GM18517 (cell line): Measurements from ENCODE around the gene PSTPIP1.

ENCODE experiments used
- ATAC-seq: cut with Tn5 transposase; IDR thresholded peaks from one replicate; pipeline ENCODE4 v1.9.1; 2021; ENCODE audit warnings: mild to moderate bottlenecking, moderate library complexity; ENCODE audit not compliant: unreplicated experiment

PSTPIP1 gene

DNA sequence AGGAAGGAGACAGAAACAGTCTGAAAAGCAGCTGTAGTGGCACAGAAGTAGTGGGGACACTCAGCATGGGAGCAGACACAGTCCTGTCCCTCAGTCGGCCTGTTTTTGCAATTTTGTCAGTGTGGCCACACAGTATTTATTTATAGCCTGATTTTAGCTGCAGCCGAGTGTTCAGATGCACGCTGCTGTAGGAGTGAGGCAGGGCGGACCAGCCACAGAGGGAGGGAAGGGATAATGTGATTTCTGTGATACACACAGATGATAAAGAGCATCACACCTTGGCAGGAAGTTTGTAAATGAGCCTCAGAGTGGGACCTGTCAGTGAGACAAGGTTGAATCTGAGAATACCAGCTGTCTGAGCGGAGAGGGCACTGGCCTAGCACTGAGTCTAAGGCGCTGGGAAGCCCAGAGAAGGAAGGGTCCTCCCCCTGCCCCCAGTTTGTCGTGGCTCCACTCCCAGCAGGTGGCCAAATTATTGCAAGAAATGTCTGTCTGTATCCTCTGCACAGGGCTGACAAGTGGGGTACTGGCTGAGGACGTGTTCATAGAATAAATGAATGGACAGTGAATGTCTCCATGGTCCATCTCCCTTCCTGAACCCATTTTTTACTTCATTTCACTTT is 3.8 kb downstream of the PSTPIP1 start:
- no peak for ATAC-seq

DNA sequence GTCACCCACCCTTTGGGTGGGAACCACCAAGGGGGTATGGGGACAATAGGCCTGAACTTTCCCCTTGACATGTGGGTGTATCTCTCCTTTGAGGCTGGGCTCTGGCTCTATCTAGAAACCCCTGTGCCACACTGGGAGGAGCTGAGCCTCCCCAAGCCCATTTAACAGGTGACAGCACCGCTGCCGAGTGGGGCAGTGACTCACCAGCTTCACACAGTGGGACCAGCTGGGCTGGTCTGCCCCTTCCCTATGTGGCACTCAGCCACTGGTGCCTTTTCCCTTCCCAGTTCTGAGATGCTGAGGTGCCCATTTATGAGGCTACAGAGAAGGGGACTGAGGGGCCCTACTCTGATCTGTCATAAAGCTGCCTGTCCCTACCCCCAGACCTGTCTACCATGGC is 5.1 kb downstream of the PSTPIP1 start:
- no peak for ATAC-seq

DNA sequence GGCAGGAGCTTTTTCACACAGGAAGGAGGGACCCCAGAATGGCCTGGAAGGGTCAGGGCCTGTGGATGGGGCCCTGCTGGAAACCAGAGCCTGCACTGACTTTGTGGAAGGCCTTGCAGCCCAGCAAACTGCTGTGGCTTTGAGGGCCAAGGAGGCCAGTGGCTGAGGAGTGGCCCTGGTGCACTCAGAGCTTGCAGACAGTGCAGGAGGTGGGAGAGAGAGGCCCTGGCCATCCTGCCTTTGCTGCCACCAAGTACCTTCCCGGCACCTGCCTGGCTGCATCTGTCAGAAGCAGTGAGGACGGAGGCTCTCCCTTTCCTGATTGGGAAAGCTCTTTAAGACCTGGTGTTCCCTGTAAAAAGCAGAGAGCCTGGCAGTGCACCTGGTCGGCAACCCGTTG is 6.4 kb downstream of the PSTPIP1 start:
- ATAC-seq, result no peak

DNA sequence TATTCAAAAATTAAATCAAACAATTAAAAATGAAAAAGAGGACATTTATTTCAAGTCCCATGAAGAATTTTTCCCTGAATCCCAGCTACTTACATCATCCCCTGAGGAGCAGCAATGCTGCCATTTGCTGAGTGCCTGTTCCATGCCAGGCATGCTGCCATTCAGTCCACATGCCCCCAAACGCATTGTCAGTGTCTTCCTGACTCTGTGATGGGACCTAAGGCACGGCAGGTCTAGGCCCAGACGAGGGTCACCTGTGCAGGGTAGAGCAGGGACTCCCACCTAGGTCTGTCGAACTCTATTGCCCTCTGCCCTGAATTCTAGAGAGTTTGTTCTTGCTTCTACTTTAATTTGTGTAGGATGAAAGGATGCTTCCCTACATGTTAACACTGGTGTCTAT is 7.0 kb downstream of the PSTPIP1 start:
- no peak for ATAC-seq

DNA sequence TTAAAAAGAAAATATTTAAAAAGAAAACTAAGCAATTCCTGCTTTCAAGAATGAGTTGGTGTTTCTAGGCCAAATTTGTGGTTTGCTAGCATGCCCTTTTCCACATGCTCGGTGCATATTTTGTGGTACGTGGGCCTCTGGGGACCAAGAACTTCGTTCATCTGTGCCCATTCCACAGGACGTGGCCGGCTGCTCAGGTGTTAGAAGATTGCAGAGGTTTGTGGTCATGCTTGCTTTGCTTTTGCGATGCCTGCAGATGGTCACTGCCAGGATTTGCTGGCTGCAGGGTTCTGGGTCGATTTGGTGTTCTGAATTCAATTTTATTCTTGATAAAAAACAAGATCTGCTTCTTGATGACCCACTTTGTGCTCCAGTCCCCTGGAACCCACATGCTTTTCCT is 7.5 kb downstream of the PSTPIP1 start:
- no peak for ATAC-seq

DNA sequence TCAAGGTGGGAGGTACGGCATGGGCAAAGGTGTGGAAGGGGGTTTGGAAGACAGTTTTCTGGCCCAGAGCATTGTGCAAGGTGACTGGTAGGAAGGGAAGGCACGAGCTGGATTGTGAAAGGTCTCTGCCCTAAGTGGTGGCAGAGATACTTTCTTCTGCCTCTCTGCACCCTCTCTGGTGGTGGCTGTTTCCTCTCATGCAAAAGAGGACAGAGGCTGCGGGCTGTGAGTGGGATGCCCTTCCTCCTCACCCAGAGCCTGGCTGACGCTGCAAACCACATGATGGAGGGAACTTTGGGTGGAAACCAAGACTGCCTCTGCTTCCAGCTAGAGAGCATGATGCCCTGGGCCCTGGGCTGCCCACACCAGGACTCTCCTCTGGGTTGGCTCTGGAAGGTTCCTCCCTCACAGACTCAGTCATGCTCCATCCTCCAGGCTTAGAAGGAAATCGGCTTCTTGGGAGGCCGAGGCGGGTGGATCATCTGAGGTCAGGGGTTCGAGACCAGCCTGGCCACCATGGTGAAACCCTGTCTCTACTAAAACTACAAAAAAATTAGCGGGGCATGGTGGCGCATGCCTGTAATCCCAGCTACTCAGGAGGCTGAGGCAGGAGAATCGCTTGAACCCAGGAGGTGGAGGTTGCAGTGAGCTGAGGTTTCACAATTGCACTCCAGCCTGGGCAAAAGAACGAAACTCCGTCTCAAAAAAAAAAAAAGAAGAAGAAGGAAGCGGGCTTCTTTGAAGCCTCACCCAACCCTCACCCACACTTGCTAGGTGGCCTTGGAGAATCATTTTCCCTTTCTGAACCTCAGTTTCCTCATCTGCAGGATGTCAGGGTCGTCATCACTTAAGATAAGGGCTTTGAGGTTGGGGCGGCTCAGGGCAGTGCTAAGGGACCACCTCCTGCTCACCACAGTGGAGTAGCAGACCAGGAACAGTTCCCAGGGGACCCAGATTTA is 8.3 kb downstream of the PSTPIP1 start:
- ATAC-seq, result peak; percentile 72

DNA sequence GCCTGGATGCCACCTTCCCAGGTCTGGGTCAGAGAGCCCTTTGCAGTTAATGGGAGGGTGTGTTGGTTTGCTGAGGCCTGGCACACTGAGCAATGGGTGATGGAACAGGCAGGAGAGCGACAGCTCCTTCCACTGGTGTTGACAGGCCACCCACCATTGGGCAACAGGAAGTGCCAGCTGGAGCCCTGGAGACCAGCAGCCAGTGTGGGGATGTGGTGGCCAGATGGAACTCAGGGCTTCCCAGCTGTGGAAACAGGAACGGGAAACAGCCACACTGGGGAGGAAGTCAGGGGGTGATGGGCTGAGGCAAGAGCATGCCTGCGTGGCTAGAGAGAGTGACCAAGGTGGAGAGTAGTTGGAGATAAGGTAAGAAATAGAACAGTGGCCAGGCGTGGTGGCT is 9.3 kb downstream of the PSTPIP1 start:
- ATAC-seq, result no peak

DNA sequence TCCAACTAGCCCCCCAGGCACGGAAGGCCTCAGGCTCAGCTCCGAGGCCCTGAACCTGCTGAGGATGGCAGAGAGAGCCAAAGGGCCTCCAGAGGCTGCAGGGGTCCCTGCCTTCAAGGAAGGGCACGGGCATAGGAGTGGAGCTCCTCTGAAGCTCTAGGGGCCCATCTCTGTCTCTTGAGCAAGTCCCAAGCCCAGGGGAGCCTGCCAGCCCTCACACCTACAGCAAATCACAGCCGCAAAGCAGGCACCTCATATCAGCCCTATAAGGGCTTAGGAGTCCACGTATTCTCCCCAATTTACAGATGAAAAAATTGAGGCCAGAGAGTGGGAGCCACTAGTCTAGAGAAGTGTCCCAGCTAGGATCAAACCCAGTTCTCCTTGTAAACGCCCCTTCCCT is 14.2 kb downstream of the PSTPIP1 start:
- no peak for ATAC-seq

DNA sequence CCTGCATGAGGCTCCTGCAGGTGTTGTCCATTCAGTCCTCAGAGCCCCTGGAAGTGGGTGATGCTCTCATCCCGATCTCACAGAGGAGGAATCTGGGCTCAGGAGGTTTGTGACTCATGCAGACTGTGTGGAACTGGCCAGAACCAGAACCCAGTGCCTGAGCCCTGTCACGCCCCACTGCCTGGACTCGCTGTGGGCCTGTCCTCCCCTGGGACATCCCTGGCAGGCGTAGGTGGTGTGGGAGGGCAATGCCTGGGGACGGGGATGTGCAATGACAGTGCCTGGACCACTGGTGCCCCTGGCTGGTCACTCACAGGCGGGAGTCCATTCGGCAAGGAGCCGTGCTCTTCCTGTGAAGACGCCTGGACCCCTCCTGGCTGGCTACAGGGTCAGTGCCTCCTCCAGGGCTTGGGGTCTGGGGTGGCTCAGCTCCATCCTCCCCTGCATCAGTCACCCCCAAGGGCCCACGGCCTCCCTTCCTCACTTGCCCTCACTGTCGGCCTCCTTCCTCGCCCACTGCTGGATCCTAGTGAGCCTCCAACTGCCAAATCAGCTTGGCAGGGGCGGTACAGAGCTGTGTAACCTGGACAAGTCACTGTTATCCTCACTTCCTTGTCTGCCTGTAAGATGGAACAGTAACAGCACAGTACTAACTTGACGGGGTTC is 14.9 kb downstream of the PSTPIP1 start:
- ATAC-seq, result no peak

DNA sequence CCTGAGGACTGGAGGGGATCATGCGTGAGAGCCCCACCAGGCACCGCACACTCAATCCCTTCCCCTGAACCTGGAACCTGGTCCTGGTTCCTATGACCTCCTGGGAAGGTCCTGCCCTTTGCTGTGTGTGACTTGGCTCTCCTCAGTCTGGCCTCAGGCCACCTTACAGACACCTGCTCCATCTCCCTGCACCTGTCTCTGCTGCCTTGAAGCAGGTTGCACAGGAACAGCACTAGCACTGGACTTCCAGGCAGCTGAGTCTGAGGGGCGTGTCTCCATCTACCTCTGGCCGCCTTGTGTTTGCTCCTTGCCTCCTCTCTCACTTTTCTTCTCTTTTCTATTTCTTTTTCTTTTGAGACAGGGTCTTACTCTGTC is 15.4 kb downstream of the PSTPIP1 start:
- no peak for ATAC-seq

DNA sequence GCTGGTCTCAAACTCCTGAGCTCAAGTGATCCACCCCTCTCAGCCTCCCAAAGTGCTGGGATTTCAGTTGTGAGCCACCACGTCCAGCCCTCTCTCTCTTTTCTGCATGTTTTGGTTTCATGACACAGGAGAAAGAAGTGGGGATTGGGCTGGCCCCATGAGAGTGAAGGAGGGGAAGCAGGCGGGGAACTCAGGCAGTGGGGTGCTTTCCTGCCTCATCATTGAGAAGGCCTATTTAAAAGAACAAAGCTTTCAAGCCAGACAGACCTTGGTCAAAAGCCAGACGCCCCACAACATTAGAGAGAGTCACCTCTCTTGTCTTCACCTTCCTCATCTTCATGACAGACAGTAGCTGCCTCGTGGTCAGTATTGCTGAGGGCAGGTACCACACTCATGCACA is 15.9 kb downstream of the PSTPIP1 start:
- no peak for ATAC-seq

DNA sequence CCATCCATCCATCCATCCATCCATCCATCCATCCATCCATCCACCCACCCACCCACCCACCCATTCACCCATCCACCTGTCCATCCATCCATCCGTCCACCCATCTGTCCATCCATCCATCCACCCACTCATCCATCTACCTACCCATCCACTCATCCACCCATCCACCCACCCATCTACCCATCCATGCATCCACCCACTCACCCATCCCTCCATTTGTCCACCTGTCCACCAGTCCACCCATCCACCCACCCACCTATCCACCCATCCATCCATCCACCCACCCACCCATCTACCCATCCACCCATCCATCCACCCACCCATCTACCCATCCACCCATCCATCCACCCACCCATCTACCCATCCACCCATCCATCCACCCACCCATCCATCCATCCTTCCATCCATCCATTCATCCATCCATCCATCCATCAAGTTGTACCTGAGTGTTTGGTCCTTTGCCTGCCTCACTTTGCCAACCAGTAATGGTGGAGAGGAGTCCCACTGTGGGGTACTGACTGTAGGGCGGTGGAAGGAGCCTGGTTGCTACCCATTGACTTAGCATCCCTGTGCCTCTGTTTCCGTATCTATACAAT is 17.3 kb downstream of the PSTPIP1 start:
- no peak for ATAC-seq

DNA sequence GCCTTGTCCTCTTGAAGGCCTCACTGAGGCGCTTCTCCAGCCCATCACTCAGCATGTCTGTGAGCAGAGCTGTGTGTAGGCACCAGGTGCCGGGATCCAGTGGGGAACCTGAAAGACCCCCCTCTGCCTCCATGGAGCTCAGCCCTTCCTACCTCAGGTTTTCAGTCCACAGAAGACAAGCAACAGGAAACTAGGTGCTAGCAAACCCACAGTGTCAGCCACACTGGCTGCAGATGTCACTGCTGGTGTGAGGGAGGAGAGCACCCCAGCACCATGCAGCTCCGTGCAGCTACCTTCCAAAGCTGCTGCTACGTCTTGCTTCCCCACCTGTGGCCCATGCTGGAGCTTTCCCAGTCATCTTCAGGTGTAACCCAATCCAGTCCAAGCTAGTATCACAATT is 17.9 kb downstream of the PSTPIP1 start:
- no peak for ATAC-seq

DNA sequence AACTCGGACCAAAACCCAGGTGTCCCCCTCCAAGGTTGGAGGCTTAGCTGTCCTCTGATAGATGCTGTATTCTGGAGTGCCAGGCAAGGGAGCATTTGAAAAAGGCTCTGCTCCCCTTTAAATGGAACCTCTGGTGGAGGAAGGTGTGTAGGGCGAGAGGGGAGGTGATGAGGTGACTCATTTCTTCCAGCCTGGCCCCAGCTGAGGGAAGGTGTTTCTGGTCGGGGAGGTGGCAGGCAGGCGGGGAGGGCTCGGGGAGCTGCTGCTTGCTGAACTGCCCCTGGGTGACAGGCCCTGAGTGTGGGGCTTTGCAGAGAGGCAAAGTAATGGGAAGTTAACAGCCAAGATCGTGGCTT is 18.8 kb downstream of the PSTPIP1 start:
- no peak for ATAC-seq

DNA sequence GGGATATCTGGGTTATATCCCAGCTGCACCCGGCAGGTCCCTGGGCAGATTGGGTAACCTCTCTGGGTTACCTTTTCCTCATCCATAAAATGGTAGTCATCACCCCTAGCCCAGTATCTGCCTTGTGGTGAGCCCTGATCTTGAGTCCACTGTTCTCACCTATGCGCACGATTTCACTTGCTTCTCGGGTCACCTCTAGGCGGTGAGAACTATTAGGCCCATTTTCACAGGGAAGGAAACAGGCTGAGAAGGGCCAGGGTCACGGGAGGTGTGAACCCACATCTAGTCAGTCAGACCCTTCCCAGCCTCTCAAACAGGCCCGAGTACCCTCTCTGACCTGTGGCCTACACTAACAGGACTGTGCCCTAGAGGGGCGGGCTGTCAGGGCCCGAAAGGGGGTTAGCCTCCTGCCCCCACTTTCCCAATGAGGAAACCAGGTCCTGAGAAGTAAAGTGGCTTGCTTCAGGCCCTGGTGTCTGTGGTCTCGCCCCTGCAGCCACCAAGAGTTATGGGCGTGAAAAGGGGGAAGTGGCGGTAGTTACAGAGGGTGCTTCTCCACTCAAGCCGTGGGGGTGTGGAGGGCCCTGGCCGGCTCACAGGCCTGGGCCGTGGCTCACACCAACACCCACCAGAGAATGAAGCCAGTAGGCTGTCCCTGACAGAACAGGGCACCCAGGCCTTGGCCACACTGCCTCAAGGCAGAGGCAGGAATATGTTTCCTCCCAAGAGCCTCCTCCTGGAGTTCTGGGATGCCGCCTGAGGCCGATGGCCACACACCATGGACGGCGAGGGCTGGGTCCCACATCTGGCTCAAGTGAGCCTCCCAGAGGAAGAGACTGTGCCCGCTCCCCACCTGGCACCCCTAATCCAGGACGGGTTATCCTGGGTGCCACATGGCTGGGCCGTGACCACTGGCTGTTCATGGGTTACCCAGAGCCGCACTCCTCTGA is 19.5 kb downstream of the PSTPIP1 start:
- ATAC-seq, result no peak

DNA sequence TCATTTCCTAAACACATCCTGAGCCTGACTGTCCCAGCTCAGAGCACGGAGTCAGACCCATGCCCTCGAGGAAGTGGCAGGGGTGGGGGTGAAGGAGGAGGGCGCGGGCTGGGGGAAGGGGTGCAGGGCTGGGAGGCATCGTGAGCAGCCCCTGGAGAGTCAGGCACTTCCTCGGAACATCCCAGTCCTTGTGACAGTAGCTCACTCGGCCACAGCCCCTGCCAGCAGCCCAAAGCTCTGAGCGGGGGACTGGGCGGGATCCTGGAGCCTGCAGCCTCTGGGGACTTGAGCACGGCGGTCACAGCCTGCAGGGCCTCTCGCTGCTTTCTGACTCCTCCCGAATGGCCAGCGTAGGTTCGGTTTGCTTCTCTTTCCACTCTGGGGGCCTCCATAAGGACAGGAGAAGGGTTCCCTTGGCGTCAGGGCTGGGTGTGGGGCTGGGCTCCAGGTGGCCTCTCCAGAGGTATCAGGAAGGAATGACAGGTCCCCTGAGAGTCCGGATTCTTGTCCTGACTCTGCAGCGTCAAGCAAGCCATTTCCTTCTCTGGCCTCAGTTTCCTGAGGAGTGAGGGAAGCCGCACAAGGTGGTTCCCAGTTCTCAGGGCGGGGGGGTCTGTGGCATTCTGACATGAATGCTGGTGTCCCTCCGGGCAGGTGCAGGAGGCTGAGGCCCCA is 20.9 kb downstream of the PSTPIP1 start:
- ATAC-seq, result no peak

DNA sequence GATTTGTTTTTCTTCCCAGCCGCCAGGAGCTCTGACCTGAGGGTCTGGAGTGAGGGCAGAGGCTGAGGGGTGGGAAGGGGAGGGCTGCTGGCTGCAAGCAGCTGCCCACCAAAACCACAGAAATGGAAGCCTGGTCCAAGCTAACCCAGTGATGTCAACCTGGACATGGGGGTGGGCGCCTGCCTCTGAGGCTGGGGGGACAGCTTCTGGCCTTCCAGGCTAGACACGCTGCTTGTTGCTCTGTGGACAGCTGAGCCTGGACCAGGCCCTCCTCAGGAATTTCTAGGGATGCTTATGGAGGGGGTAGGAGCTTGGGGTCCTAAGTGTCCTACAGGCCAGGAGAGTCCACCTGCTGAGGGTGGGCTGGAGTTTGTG is 21.4 kb downstream of the PSTPIP1 start:
- no peak for ATAC-seq

DNA sequence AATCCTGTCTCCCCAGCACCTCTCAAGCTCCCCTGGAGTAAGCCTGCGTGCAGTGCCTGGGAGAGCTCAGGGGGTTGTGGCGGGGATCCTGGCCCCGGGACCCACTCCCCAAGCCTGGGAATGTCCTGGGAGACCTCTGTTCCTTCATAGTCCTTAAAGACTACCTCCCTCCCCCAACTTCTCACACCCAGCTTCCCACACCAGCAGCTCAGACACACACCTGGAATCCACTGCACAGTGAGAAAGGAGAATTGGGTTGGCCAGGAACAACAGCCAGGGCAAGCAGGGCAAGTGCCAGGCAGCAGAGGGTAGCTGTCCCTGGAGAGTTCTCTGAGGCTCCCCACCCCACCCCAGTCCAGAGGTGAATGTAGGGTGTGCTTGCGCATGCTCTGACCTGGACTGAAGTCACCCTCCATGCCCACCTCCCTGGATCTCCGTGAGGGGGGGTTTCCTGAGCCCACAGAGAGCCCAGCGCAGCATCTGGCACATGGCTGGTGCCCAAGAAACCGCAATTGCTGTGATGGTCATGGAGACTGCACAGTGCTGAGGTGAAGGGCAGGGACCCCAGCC is 22.2 kb downstream of the PSTPIP1 start:
- no peak for ATAC-seq
